ENCODE measurements around the gene ZMYND11.
"Not testable (repeated sequence)": the region's sequence is repeated elsewhere in the genome, so short reads cannot be mapped to it uniquely, and the experiment has no call there.

The ZMYND11 gene

DNA sequence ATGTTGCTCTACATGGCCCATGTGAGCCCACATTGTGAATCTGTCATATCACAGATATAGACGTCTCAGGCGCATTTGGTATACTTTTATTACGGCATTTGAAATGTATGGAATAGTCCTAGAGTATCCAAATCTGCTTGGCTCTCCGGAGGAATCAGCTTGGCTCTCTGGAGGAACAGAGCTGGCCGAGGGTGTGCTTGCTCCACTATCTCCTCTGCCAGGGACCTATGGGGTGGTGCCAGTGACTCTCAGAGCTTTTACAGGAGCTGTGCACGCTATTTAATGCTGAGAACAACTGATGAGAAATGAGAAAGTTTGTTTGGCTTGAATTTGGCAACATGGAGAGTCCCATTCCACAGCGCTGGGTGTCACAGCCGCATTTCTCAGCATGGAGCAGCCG lies 144.0 kb downstream of the ZMYND11 start:
- in situ Hi-C loops (cut with MboI; ENCODE audit: low sequenced_read_pairs), result no loop called here

DNA sequence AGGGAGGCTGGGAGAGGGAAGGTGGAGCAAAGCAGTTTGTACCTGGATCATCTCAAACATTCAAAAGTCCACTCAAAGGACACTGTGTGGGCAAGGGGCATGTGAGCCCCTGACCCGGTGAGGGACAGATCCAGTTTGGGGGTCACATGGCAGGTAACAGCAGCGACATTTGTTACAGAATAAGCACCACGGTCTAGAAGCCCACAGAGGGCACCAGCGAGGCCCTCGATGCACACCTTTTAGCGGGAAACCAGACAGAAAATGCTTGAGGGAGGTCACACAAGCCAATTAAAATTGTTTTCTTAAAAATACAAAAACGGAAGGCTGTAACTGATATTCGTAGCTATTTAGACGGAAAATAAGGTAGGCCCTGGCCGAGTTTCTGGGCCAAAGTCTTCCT lies 144.4 kb downstream of the ZMYND11 start:
- in situ Hi-C loops (cut with MboI; ENCODE audit: low sequenced_read_pairs), result no loop called here

DNA sequence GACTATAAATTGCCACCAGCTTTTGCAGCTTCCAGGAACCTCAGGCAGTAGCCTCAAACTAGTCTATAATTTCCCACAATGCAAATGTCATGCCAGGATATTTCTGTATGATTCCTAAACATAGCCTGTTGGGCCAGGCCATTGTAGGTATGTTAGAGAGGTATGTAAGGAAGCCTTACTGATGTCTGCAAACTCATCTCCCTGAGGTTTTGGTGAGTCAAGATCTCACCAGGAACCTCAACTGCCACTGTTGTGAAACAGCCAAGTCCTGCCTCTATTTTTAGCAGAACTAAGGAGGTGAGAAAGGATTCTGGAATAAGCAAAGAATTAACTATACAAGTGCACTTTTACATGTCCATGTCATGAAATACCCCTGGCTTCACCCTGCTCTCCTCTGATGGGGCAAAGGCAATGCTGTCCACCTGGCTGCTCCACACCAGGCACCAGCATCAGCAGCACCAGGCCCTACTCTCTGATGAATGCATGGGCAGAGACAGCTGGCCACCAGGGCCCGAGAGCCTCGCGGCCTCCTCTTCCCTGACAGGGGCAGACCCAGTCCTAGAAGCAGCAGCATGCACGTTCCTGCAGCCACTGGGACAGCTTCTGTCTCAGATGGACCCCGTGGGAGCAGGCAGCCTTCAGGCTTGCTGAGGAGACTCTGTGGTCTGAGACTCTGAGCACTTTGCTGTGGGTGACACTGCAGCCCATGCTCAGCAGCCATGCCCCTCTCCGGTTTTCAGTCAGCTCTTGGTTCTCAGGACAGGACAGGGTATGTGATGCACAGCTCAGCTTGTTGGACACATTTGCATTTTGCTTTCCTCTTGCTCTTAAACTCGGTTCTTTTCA lies 147.3 kb downstream of the ZMYND11 start:
- in situ Hi-C loops (cut with MboI; ENCODE audit: low sequenced_read_pairs), result no loop called here

DNA sequence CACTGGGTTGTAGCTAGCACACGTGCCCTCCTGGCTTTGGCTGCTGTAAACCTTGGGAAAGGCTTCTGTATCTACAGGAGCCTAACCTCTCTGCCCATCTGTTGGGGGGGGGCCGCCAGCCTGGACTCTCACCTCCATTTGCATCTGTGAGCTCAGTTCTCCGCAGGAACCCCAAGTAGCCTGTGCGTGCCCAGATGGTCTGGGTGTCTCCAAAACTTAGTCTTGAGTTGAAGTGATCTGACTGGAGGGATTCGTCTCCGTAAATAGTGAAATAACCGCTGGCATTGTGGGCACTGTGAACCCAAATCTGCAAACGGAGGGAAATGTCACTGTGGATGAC lies 147.9 kb downstream of the ZMYND11 start:
- in situ Hi-C loops (cut with MboI; ENCODE audit: low sequenced_read_pairs), result no loop called here

DNA sequence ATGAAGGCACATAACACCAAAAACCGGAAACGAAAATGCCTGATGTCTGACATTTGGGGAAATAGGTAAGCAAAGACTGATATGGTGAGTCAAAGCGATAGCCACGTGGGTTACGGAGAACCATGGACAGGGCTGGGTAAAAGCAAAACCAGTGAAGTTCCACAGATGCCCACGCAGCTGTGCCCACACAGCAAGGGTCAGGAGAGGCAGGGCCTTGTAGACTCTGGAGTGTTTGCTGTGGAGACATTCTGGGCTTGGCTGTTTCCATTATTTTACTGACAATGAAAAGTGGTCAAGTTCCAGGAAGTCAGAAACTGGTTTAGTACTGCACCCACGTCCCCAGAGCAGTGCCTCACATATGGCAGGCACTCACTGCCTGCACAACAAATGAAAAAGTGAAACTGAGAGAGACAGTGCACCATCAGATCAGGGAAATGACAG lies 148.7 kb downstream of the ZMYND11 start:
- in situ Hi-C loops (cut with MboI; ENCODE audit: low sequenced_read_pairs), result no loop called here

DNA sequence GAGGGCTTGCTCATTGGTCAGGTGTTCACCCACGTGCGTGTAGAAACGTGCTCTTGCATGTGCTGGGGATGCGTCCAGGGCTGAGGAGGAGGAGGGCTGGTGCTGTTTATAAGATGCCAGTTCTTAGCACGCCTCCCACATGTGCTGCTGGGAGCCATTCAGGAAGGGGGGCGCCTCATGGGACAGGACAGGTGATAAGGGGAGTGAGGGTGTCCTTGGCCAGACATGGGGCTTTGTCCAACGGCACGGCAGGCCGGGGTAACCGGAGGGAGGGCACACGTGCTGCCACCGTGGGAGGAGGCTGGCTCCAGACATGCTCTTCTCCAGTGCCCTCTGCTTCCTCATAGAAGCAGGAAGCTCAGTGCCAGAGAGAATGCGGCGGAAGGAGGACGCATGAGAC lies 150.0 kb downstream of the ZMYND11 start:
- in situ Hi-C loops (cut with MboI; ENCODE audit: low sequenced_read_pairs), result no loop called here

DNA sequence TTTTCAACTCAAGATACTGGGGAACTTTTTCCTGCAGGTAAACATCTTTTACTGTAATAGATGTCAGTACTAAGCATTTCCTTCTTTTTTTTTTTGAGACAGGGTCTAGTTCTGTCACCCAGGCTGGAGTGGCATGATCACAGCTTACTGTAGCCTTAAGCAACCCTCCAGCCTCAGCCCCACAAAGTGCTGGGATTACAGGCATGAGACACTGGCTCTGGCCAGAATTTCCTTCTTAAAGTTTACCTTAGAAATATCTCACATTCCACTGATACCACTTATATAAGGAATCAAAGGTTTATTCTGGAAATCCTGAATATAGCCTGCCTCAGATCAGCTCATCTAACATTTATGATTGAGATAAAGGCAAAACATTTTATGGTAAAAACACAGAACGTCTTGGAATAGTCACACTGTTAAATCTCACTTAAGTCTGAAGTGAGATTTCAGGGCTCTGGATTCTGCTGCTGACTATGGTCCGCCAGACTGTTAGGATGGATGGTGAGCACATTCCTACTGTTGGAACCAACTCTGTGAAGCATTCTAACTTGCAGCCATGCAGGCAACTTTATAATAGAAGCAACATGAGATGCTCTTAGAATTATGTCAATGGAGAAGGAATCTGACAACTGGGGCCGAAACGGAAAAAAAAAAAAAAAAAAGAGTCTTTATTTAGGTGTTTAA lies 151.9 kb downstream of the ZMYND11 start:
- in situ Hi-C loops (cut with MboI; ENCODE audit: low sequenced_read_pairs), result no loop called here

DNA sequence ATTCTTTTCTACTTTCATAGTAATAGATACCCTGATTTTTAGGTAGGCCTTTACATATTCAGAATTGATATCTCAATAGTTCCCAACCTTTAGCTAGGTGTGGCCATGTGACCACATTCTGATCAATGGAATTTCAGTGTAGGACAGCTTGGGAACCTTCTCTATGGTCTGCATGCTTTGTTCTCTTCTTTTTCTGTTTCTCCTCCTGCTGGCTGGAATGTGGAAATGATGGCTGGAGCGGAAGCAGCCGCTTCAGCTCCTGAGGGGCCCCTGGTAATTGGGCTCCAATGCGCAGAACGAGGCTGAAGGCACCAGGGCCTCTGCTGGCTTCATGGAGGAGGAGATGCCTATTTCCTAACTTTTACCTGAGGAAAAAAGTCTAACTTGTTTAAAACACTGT lies 152.6 kb downstream of the ZMYND11 start:
- in situ Hi-C loops (cut with MboI; ENCODE audit: low sequenced_read_pairs), result no loop called here

DNA sequence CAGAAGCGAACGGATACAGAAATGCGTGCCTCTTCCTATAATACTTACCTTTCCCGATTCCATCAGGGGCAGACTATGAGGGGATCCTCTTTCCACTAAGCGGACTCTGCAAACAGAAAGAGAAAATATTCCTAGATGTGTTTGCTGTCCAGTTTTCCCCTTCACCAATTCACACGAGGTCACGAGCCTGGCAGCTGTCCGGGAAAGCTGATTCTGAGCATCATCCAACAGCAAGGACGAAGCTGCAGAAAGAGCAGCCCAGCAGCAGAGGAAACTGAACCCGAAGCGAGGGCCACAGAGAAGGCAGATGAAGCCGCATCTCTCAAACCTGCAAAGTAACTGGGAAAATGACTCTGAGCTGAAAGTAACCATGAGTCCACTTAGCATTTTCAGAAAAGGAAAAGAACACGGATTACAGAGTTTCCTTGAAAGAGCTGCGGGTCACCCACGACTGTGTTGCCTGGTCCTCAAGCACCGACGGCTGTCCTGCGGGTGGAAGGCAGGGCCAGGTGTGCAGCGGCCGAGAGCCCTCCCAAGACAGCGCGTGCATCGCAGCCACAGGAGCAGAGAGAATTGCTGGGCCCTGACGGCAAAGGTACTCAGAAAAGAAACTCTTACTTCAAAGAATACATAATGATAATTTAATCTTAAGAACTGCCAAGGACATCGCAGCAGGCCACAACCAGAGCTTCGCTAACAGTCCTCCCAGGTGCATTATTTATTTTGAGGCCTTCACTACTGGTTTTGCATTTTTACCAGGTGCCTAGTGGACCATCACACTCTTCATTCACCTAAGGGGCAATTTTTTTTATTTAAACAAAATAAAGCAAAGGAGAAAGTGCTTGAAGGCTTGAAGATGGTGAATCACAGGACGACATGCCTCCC lies 153.3 kb downstream of the ZMYND11 start:
- in situ Hi-C loops (cut with MboI; ENCODE audit: low sequenced_read_pairs), result no loop called here

DNA sequence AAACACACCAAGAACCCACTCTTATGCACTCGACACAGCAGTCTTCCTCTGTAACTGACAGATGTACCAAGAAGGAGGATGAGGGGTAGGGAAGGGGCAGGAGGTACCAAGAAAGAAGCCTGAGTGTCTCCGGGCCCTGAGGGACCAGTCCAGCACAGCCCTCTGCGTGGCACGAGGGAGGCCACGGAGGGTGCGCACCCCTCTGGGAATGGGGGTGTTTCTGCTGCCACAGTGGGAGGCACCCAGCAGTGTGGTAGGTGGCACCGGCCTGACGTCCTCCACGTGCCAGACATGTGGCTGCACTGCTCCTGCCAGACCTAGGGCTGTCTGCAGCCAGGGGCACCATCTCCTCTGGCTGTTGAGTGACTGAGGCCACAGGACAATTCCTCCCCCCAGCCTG lies 154.3 kb downstream of the ZMYND11 start:
- in situ Hi-C loops (cut with MboI; ENCODE audit: low sequenced_read_pairs), result no loop called here

DNA sequence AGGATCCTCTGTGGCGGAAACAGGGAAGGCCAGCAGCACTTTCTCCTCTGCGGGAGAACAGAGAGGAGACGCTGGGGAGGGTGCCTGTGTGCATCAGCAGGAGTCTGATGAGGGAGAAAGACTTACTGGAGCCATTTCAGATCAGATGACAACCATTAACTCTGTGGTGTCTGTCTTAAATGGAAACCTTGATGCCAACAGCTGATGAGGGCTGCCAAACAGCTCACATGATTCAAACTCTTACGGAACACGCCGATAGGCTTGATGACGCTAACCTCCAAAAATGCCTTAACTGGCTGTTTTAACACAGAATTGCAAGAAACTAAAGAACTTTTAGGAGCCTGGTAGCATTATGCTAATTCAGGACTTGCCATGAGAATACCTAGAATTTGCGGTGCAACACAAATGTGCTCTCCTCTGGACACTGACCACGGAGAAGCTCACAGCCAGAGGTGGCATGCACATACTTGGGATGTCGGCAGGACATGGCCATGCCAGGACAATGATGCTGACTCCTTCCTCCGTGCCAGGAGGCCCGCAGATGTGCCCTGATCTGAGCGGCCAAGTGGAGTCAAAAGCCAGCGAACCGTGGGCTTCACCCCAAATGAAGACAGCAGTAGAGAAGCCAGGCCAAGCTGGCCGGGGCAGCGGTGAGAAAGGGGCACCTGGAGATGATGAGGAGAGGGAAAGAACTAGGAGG lies 154.9 kb downstream of the ZMYND11 start:
- in situ Hi-C loops (cut with MboI; ENCODE audit: low sequenced_read_pairs), result no loop called here

DNA sequence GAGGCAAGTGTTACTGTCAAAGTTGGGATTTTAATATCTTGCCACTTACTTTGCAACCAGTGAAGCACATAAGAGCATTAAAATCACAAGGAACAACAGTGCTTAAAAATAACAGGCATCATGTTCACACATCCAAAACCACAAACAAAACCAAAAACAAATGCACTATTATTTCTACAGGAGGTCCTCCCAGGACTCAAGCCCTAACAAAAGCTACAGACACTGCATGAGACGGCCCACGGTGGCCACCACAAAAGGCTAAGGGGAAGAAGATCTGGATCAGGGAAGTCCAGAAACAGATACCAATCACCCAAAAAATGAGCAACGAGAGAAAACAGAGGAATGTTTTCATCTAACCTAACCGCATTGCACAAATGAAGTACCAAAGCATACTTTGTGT lies 158.4 kb downstream of the ZMYND11 start:
- in situ Hi-C loops (cut with MboI; ENCODE audit: low sequenced_read_pairs), result no loop called here

DNA sequence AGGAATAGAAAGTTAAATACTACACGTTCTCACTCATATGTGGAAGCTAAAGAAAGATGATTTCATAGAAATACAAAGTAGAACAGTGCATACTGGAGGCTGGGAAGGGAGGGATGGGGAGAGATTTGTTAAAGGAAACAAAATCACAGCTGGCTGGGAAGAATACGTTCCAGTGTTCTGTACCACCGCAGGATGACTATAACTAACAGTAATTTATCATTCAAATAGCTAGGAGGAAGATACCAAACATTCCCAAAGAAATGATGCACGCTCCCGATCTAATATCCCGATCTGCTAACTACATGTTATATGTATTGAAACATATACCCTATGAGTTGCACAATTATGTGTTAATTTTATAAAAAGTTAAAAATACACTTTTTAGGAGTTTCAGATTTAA lies 162.3 kb downstream of the ZMYND11 start:
- in situ Hi-C loops (cut with MboI; ENCODE audit: low sequenced_read_pairs), result no loop called here

DNA sequence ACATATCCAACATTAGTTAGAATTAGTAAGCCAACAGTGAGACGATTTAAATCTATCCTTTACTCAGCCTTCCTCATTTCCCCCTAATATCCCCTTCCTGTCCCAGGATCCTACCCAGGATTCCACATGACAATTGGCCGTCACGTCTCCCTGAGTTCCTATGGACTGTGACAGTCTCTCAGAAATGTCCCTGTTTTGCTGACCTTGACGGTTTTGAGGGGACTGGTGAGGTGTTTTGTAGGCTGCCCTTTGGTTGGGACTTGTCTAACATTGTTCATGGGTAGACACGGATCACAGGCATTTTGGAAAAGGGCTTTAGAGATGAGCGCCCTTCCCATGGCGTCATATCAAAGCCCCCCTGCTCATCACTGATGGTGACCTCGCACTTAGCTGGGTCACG lies 162.8 kb downstream of the ZMYND11 start:
- in situ Hi-C loops (cut with MboI; ENCODE audit: low sequenced_read_pairs), result no loop called here

DNA sequence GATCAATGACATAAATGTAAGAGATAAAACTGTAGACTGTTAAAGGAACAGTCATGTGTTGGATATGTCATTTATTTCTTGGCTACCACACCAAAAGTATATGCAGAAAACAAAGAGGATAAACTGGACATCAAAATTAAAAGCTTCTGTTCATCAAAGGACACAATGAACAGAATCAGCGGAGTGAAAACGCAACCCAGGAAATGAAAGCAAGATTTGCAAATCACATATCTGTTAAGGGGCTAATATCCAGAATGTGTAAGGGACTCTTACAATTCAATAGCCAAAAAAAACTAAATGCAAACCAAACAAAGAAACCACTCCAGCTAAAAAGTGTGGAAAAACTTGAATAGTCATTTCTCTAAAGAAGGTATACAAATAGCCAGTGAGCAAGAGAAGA lies 164.3 kb downstream of the ZMYND11 start:
- in situ Hi-C loops (cut with MboI; ENCODE audit: low sequenced_read_pairs), result no loop called here

DNA sequence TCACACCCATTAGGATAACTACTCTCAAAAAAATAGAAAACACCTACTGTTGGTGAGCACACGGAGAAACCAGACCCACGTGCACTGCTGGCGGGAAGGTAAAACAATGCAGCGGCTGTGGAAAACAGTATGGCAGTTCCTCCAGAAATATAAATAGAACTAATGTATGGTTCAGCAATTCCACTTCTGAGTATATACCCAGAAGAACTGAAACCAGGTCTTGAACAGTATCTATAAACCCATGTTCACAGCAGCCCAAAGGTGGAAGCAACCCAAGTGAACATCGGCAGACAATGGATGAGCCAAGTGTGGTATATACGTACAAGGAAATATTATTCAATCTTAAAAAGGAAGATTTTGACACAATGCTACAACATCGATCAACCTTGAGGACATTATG lies 164.7 kb downstream of the ZMYND11 start:
- in situ Hi-C loops (cut with MboI; ENCODE audit: low sequenced_read_pairs), result no loop called here

DNA sequence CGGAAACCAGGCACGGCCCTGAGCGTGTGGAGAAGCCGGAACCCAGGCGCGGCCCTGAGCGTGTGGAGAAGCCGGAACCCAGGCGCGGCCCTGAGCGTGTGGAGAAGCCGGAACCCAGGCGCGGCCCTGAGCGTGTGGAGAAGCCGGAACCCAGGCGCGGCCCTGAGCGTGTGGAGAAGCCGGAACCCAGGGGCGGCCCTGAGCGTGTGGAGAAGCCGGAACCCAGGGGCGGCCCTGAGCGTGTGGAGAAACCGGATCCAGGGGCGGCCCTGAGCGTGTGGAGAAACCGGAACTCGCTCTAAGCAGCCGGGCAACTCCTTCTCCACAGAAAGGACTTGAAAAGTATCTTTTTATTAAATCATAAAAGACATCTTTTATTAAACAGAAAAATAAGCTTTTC lies 165.3 kb downstream of the ZMYND11 start:
- in situ Hi-C loops (cut with MboI; ENCODE audit: low sequenced_read_pairs), result not testable (repeated sequence)

DNA sequence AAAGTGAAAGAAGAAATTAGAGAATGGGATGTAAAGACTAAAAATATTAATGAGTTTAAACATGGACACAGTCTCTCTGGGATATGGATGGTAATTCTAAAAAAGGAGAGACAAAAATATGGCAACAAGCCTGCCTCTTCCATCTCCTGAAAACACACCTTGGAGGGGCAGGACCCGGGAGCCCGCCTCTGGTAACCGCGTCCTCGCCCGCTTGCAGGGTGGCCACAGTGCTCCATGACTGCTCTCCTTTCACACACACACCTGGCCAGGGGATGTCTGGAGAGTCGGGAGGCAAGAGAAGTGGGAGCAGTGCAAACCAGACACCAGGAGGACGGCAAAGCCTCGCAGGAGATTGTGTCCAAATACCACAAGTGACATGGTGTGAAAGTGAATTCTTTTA lies 166.3 kb downstream of the ZMYND11 start:
- in situ Hi-C loops (cut with MboI; ENCODE audit: low sequenced_read_pairs), result no loop called here
